NT2/D1 (cell line): ENCODE data around the gene MYBPC1.

ENCODE experiments used
- SUZ12 ChIP-seq: IDR thresholded peaks from 2 replicates; pipeline ENCODE4 v1.6.1; 2011; ENCODE audit not compliant: insufficient read length, insufficient read depth; ENCODE audit errors: extremely low read depth
- YY1 ChIP-seq: IDR thresholded peaks from 2 replicates; pipeline ENCODE4 v1.6.1; 2011; ENCODE audit not compliant: insufficient read length, insufficient read depth
- ZNF274 ChIP-seq: IDR thresholded peaks from 2 replicates; pipeline ENCODE4 v1.6.1; 2011; ENCODE audit warnings: mild to moderate bottlenecking, low read depth, low read length

- TF ChIP-seq YY1 (no peak), SUZ12 (no peak), ZNF274 (no peak)
Measured at GRCh38 chr12:101732318-101732717, 137.5 kb downstream of the MYBPC1 start.
